ENCODE data around the gene PTGIR. TPM values are rescaled to one million over a fixed set of nuclear protein-coding genes. Genes with fewer than 3 reads are reported as not detected.
A peak's percentile ranks its signal among the peaks of the same experiment; 100 is the strongest.

Gene PTGIR
- total RNA-seq, 1 donor from 2014 or later: not detected

DNA sequence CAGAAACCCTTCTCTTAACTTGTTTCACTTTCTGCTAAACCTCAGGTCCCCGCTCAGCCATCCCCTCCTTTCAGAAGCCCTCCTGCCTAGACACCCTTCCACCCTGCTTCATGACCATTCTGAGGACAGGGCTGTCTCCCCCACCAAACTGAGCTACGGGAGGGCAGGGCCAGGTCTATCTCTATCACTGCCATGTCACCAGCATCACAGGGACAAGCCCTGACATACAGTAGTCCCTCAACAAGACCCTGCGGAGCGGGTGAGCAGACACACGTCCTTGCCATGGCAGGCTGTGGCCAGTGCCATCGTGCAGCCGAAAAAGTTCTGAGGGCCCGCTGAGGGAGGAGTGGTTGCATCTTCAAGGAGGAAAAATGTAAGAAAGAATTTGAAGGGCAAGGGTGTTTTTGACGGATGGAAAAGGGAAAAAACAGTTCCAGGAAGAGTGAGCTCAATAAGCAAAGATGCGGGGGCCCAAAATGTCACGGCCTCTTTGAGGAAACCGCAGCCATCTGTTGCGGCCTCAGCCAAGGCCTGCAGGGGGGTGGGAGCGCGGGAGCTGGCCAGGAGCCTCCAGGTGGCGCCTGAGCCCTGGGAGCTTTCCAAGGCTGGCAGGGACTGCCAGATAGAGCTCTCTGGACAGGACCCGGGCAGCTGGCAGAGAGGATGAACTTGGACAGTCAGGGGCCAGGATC is 8.1 kb downstream of the PTGIR start:
- peak in 1 of 2 donors; percentile 72 for DNase-seq (ENCODE audit: low read depth in 2 of 2)

DNA sequence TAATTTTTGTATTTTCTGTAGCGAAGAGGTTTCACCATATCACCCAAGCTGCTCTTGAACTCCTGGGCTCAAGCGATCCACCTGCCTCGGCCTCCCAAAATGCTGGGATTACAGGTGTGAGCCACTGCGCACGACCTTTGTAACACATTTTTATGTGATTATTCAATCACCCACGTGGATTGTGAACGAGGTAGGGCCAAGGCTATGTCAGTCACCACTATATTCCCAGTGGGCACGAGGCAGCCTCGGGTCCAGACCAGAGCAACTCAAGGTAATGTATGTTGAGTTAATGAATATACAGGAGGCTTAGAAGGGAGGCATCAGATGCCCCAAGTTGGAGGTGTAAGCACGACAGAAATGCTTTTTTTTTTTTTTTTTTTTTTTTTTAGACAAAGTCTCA is 8.9 kb downstream of the PTGIR start:
- DNase-seq (ENCODE audit: low read depth in 2 of 2): no peak

DNA sequence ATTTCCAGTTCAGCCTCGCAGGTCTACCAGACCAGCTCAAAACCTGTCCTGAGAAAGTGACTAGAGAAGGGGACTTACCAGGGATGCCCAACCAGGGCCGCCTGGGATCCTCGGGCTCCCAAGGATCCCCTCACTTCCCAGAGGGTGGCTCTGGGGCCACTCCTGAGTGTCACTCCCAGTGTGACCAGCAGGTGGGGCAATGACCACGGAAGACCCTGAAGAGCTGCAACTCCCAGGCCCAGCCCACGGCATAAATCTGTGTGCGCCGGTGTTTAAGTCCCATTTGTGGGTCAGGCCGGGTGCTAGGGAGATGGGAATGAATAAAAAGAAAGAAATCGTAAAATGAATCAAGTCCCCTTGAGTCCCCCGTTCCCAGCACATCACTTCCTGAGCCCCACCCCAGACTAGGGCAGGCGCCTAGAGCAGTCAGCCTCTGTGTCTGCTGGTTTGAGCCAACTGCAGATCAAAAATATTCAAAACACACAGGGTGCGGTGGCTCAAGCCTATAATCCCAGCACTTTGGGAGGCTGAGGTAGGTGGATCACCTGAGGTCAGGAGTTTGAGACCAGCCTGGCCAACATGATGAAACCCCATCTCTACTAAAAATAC is 10.7 kb downstream of the PTGIR start:
- peak; percentile 52 to 78 for DNase-seq (ENCODE audit: low read depth in 2 of 2)

DNA sequence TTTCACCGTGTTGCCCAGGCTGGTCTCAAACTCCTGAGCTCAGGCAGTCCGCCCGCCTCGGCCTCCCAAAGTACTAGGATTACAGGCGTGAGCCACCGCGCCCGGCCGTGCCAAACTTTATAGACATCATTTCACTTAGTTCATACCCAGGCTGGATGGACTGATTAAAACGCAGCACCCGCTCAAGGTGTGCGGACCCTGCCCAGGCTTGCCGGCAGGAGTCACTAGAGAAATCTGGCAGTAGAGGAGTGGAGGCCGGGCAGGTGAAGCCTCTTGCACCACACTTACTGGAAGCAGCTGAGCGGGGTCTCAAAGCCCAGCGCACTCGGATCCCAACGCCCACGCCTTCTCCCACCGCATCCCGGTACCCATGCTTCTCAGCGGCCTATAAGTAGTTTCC is 11.4 kb downstream of the PTGIR start:
- DNase-seq (ENCODE audit: low read depth in 2 of 2): no peak

DNA sequence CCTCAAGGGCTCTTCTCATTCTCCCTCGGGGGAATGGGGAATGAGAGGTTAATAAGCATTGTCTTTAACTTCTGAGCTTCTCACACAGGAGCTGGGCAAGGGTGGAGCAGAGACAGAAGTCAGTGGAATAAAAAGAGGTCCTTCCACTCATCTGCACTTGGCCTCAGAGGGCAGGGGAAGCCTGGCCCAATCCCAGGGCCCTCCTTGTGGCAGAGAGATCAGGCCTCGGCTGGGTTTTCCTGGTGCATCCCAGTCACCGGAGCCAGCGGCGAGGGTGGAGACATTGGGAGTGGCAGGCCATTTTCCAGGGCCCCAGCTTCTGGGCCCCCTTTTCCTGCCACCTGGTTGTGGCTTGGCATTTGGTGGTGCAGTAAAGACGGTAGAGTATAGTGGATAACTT is 13.1 kb downstream of the PTGIR start:
- no peak for DNase-seq (ENCODE audit: low read depth in 2 of 2)

DNA sequence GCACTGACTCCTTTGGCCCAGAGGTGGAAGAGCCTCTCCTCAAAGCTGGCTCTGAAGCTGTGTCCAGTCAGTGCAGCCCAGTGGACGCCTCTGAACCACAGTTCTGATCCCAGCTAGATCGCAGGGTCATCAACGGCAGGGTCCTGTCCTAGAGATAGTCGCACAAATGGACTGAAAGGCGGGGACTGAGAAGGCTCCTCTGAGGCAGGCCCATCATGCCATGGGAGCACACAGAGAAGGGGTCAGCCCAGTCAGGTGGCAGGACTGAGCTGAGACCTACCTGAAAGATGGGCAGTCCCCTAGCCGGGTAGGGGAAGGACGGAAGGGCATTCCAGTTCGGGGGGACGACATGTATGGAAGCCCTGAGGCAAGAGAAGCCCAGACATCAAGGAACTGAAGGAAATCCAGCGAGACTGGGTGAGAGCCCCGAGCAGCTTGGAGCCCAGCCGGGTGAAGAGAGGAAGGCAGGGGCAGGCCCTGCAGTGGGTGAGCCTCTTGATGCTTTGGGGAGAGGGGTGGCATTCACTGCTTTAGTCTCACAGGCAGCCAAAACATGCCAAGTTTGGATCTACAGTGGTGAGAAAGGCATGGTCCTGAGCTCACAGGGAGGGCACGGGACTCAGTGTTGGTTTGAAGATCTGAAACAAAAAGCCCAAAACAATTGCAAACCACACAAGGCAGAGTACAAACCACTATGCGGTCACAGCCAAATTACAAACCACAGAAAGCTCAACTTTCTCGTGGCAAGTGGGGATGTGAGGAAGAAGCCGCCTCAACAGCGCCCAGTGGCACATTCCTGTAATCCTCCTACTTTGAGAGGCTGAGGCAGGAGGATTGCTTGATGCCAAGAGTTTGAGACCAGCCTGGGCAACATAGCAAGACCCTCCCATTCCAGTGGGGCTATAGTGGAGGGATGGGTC is 13.8 kb downstream of the PTGIR start:
- no peak for DNase-seq (ENCODE audit: low read depth in 2 of 2)

DNA sequence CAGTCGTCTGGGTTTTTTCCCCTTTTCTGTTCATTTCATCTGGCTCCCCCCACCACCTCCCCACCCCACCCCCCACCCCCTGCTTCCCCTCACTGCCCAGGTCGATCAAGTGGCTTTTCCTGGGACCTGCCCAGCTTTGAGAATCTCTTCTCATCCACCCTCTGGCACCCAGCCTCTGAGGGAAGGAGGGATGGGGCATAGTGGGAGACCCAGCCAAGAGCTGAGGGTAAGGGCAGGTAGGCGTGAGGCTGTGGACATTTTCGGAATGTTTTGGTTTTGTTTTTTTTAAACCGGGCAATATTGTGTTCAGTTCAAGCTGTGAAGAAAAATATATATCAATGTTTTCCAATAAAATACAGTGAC is 14.5 kb downstream of the PTGIR start:
- no peak for DNase-seq (ENCODE audit: low read depth in 2 of 2)

DNA sequence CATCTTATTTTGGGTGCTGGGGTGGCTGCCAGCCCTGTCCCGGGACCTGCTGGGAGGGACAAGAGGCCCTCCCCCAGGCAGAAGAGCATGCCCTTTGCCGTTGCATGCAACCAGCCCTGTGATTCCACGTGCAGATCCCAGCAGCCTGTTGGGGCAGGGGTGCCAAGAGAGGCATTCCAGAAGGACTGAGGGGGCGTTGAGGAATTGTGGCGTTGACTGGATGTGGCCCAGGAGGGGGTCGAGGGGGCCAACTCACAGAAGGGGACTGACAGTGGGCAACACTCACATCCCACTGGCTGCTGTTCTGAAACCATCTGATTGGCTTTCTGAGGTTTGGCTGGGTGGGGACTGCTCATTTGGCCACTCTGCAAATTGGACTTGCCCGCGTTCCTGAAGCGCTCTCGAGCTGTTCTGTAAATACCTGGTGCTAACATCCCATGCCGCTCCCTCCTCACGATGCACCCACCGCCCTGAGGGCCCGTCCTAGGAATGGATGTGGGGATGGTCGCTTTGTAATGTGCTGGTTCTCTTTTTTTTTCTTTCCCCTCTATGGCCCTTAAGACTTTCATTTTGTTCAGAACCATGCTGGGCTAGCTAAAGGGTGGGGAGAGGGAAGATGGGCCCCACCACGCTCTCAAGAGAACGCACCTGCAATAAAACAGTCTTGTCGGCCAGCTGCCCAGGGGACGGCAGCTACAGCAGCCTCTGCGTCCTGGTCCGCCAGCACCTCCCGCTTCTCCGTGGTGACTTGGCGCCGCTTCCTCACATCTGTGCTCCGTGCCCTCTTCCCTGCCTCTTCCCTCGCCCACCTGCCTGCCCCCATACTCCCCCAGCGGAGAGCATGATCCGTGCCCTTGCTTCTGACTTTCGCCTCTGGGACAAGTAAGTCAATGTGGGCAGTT is 15.1 kb downstream of the PTGIR start:
- DNase-seq (ENCODE audit: low read depth in 2 of 2): no peak

DNA sequence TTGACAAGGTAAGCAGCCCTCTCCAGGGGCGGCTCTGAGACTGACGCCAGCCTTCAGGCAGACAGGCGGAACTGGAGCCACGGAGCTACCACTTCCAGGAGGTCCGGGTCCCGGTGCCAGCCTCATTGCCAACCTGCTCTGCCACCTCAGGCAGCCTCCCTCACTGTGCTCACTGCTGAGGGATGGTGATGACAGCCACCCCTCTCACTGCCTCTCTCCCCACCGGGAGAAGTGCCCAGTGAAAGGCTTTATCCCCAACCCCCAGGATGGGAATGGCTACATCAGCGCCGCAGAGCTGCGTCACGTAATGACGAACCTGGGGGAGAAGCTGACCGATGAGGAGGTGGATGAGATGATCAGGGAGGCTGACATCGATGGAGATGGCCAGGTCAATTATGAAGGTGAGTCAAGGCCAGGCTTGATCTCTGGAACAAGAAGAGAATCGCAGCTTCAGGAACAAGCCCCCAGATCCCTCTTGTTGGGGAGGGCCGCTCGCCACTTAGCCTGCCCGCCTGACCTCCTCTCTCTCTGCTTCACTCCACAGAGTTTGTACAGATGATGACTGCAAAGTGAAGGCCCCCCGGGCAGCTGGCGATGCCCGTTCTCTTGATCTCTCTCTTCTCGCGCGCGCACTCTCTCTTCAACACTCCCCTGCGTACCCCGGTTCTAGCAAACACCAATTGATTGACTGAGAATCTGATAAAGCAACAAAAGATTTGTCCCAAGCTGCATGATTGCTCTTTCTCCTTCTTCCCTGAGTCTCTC is 16.1 kb downstream of the PTGIR start:
- DNase-seq (ENCODE audit: low read depth in 2 of 2): no peak

DNA sequence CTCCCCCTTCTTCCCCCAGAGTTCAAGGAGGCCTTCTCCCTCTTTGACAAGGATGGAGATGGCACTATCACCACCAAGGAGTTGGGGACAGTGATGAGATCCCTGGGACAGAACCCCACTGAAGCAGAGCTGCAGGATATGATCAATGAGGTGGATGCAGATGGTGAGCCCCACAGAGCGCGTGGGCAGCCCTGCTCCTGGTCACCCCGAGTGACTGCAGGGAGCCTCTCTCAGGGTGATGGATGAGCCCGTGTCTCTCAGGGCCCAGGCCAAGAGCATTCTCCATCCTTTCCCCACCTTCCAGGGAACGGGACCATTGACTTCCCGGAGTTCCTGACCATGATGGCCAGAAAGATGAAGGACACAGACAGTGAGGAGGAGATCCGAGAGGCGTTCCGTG is 16.7 kb downstream of the PTGIR start:
- DNase-seq (ENCODE audit: low read depth in 2 of 2): no peak

DNA sequence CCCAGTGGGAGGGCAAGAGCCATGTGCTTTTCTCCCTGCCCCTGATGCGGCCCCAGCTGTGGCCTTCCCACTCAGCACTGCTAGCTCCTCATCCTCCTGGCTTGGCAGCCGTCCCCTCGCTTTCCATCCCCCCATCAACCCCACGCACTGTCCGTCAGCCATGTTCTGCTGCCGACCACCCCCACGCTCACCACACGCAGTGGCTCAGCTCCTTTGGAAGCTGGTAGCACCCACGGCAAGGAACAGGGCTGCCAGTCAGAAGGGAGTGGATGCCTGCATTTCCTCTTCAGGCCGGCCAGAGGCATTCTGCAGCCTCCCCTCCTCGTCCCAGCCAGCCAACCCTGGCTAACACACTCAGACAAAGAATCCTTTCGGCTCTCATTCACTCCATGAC is 17.4 kb downstream of the PTGIR start:
- no peak for DNase-seq (ENCODE audit: low read depth in 2 of 2)

DNA sequence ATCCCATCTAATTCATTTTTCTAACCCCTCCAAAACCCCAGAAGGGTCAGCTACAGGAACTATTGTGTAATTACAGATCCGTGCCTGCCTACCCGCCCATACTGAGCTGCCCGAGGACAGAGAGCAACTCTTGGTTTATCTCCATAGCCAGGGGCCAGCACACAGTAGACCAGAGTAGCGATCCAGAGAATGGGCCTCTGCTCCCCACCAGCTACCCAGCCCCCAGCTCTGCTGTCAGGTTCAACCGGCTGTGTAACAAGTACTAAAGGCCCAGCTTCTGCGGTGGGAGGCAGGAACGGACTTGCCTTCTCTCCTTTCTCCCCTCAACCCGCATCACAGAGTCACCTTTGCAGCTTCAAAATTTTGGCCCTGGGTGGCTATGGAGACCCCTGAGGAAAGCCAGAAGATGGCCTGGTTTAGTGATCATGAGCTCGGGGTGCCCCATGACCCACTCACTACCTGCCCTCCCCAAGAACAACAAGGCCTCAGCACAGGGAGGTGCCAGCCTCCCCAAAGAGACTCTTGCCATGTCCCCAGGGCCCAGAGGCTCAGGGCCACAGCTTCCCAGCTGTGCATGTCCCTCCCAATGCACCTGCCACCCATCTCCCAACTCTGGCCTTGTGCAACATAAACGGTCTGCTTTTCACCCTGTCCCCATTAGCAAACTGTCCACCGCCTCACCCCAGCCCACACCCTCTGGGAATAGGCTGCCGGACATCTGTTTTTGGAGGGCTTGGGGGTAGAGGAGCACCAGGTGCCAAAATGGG is 18.0 kb downstream of the PTGIR start:
- DNase-seq (ENCODE audit: low read depth in 2 of 2): no peak

DNA sequence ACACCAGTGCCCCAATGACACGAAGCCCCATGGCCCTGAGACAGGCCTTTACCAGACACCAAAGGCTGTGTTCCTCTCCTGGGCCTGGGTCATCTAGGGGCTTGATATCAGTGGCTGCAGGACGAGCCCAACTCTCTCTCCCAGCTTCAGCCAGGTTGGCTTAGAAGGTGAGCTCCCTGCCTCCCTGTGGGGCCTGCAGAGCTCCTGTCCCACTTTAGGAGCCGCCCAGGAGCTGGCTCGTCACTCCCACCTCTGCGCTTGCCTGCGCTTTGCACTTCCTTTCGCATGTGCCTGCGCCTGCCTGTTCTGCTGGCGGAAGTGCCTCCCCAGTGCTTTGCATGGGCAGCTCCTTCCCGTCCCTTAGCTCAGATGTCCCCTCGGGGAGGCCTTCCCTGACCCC is 18.9 kb downstream of the PTGIR start:
- no peak for DNase-seq (ENCODE audit: low read depth in 2 of 2)

DNA sequence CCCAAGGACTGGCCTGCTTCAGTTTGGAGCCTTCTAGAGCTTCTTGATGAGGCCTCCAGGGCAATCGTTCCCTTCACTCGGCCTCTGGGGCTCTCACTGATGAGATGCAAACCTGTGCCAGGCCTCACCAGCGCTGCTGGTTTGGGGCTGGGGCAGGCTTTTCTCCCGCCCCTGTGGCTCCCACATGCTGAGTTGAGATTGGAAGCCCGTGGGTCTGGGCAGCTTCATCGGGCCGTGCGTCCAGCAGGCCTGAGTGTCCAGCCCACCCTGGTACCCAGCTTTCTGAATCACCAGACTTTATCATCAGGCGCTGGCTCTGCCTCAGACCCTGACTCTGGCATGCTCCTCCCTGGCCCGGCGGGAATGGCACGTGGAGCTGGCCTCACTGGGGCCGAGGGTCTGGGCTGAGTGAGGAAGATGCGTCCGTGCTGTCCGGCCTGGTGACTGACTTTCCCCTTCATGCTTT is 19.5 kb downstream of the PTGIR start:
- DNase-seq (ENCODE audit: low read depth in 2 of 2): no peak

DNA sequence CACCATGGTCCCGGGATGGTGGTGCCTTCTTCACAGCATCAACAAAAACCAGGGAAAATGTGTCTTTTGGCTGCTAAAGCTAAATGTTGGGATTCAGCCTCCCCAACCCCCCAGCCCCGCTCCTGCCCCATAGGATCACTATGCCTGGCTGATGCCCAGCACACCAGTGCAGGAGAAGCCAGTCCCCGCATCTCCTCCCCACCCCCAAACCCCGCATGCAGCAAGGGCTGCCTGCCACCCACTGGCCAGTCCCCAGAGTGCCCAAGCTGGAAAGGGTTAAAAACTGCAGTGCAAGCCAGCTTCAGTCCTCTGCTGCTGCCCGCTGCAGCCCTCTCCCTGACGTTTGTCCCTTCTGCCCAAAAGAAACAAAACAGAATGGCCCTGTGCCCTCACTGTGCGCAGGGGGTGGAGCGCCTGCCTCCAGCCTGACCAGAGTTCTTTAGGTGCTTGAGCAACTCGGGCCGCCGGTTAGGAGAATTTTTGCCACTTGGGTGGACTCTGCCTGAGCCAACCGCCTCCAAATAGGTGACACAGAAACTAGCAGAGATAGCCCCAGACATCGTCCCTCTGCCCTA is 20.0 kb downstream of the PTGIR start:
- DNase-seq (ENCODE audit: low read depth in 2 of 2): no peak

DNA sequence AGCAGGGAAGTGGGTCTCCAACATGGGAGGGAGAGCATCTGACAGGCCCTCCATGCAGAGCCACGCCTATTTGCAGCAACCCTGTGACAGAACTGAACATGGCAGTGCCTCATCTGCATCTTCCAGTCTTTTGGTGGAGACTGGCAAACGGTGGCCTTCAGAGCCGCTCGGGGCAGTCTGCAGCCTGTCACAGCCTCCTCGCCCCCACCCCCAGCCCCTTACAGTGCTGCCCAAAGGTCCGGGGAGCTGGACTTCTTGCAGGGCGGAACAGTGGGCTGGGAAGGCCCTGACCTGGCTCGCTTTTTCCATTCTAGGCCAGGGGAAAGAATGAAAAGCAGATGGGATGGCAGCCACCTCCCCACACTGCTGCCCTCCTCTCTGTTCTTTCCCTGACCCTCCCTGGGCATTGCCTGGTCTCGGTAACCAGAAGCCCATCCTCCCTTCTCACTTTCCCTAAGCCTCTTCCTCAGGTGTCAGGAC is 21.1 kb downstream of the PTGIR start:
- no peak for DNase-seq (ENCODE audit: low read depth in 2 of 2)

DNA sequence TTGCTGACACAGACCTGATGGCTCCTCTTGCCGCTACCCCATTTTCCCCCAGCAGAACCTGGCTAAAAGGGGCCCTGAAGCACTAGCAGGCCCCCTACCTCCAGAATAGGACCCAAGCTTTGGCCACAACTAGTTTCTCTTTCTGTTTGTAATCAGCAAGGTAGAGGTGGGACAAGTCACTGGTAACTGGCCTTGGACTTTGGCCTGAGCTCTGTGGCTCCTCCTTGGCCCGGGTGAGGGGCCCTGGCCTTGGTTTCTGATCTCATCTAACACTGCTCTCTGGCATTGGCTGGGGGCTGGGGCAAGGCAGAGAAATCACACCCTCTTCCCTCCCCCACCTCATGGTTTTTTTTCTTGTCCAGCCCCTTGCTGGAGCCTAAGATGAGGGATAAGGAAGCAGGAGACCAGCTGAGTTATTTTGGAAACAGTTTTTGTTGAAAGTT is 21.7 kb downstream of the PTGIR start:
- no peak for DNase-seq (ENCODE audit: low read depth in 2 of 2)

DNA sequence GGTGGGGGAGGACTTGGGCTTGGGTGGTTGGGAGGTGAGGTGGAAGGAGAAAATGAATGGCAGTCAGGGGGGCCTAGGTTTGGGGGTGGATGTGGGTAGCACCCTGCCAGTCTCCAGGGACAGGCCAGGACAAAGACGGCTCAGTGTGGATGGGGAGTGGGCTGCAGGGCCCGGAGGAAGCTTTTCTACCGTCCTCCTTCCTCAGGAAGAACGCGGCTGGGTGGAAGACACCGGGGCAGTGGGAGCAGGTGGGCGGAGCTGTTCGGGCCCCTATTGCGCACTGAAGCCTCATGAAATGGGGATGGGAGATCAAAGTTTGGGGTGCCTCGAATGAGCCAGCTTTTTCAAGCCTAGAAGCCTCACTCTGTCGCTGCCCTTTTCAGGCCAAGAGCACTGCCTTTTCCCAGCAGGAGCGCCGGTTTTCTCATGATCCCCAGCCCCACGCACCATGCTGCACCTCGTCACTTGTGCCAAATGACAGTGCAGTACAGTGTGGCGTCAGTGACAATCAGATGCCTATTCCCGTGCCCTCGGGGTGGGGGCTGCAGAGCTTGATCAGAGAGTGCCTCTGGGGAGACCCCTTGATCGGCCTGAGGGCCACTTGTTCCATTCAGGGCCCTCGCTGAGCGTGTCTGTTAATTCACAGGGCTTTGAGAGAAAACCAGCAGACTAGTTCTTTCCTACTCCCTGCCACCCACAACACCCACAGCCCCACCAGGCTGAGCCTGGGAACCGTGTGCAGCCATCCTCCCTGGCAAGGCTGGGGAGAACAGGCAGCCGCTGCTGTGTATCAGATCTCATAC is 22.3 kb downstream of the PTGIR start:
- DNase-seq (ENCODE audit: low read depth in 2 of 2): no peak
